Measurements from ENCODE around the gene PDPK1.

PDPK1 gene
- total RNA-seq = 68.8 to 72.5 reads per million in 2 donors

GRCh38 chr16:2537451-2538379 lies at the start of gene PDPK1:
Gene PDPK1 (plus strand): TSS chr16:2538021. CDS start chr16:2538113, 92 bp downstream.
- DNase-seq = peak; percentile 92

- no peak for DNase-seq
These were observed 48.2 kb upstream of the PDPK1 start for GRCh38 chr16:2489581-2489980.

- DNase-seq = no peak
These were observed 47.4 kb upstream of the PDPK1 start for GRCh38 chr16:2490190-2491105.

GRCh38 chr16:2492292-2492691 lies 45.5 kb upstream of the PDPK1 start:
- no peak for DNase-seq

- DNase-seq = no peak
These were observed 44.2 kb upstream of the PDPK1 start for GRCh38 chr16:2493605-2494004.

GRCh38 chr16:2494616-2495015 lies 43.2 kb upstream of the PDPK1 start:
- DNase-seq = no peak

- no peak for DNase-seq
These were observed 42.8 kb upstream of the PDPK1 start for GRCh38 chr16:2495041-2495440.

- DNase-seq = no peak
These were observed 41.4 kb upstream of the PDPK1 start for GRCh38 chr16:2496223-2497115.

- no peak for DNase-seq
These were observed 40.6 kb upstream of the PDPK1 start for GRCh38 chr16:2497116-2497630.

- no peak for DNase-seq
These were observed 39.9 kb upstream of the PDPK1 start for GRCh38 chr16:2497695-2498484.

GRCh38 chr16:2498531-2499253 lies 39.1 kb upstream of the PDPK1 start:
- no peak for DNase-seq

GRCh38 chr16:2499454-2499853 lies 38.4 kb upstream of the PDPK1 start:
- no peak for DNase-seq

GRCh38 chr16:2499890-2500429 lies 37.9 kb upstream of the PDPK1 start:
- no peak for DNase-seq

- no peak for DNase-seq
These were observed 37.3 kb upstream of the PDPK1 start for GRCh38 chr16:2500430-2500917.

- peak; percentile 52 for DNase-seq
These were observed 36.7 kb upstream of the PDPK1 start for GRCh38 chr16:2500918-2501750.

- no peak for DNase-seq
These were observed 35.6 kb upstream of the PDPK1 start for GRCh38 chr16:2501946-2502895.

- DNase-seq = no peak
These were observed 32.1 kb upstream of the PDPK1 start for GRCh38 chr16:2505695-2506094.

Measured in activated gamma-delta T cell (primary cell).